ENCODE results near the gene TAOK2.

The TAOK2 gene

GRCh38 chr16:29987371-29988085 is 13.9 kb downstream of the TAOK2 start:
- DNase-seq (ENCODE audit: low read depth in 2 of 2) = no peak

GRCh38 chr16:29988346-29989075 is 14.8 kb downstream of the TAOK2 start:
- no peak for DNase-seq (ENCODE audit: low read depth in 2 of 2)

DNA sequence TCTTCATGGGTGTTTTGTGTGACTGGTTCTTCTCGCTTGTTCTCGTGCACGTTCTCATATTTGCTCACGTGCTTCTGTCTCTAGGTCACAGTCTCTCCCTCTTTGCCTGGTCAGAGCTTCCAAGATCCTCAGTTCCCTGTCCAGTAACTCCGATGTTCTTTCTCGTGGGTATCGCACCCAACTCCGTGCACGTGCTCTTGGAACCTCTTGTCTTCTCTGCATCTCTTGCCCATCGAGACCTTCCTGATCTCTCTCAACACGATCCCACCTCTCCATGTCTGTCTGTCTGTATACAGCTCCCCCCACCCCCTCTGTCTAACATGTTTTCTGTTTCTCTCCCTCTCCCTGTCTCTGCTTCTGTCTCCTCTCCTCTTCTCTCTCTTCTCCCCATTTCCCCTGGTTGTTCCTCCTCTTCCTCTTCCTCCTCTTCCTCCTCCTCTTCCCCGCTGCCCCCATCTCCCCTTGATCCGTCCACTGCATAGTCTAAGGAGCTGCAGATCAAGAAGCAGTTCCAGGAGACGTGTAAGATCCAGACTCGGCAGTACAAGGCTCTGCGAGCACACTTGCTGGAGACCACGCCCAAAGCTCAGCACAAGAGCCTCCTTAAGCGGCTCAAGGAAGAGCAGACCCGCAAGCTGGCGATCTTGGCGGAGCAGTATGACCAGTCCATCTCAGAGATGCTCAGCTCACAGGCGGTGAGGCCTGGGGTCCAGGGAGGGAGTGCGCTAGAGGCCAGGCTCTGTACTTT is 15.6 kb downstream of the TAOK2 start:
- no peak for DNase-seq (ENCODE audit: low read depth in 2 of 2)

DNA sequence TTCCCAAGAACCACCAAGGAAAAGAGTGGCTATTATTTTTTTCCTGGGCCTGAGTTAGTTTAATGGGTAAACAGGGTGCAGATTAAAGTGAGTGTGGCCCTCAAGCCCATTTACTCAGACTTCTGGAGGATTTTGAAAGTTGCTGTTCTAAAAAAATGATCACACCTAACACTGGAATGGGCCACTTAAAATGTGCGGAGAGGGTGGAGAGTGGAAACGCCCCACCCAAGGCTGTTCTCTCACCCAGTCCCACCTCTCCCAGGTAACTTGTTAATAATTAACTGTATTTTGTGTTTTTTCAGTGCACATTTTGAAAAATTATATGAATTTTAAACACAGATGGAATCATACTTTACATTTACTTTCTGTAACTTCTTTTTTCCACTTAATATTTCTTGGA is 16.4 kb downstream of the TAOK2 start:
- no peak for DNase-seq (ENCODE audit: low read depth in 2 of 2)

DNA sequence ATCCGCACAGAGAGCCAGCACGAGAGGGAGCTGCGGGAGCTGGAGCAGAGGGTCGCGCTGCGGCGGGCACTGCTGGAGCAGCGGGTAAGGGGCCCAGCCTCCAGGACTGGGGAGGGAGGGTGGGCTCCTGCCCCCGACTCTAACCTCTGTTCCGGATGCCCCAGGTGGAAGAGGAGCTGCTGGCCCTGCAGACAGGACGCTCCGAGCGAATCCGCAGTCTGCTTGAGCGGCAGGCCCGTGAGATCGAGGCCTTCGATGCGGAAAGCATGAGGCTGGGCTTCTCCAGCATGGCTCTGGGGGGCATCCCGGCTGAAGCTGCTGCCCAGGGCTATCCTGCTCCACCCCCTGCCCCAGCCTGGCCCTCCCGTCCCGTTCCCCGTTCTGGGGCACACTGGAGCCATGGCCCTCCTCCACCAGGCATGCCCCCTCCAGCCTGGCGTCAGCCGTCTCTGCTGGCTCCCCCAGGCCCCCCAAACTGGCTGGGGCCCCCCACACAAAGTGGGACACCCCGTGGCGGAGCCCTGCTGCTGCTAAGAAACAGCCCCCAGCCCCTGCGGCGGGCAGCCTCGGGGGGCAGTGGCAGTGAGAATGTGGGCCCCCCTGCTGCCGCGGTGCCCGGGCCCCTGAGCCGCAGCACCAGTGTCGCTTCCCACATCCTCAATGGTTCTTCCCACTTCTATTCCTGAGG is 17.4 kb downstream of the TAOK2 start:
- DNase-seq (ENCODE audit: low read depth in 2 of 2) = no peak

GRCh38 chr16:29991571-29991904 is 17.9 kb downstream of the TAOK2 start:
- no peak for DNase-seq (ENCODE audit: low read depth in 2 of 2)

DNA sequence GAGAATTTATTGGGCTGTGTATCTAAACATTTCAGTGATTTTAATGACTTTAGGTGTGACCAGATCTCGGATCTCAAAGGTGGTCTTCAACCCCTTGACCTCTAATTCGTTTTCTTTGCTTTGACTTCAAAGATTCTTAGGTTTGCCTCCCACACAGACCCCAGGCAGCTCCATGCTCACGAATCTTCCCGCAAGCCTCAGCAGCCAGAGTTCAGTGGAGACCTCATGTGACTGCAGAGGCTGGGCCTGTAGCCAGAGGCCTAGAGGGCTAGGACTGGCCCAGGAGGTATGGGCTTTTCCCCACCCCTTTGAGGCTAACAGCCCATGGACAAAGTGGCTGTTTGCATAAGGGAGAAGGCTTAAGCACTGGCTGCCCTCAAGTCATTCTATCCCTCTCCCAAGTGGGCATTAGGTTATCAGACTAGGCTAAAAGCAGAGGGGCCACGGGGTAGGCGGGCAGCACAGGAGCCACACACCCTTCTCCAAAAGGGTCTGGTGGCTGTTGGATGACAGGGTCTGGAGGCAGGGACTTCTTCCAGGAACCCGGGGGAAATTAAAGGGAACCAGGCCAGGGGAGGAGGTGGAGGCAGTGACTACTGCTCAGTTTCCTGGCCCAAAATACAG is 18.8 kb downstream of the TAOK2 start:
- no peak for DNase-seq (ENCODE audit: low read depth in 2 of 2)

- DNase-seq (ENCODE audit: low read depth in 2 of 2) = no peak
These were observed 19.7 kb downstream of the TAOK2 start for GRCh38 chr16:29993191-29993902.

- no peak for DNase-seq (ENCODE audit: low read depth in 2 of 2)
These were observed 20.4 kb downstream of the TAOK2 start for GRCh38 chr16:29993903-29994599.

DNA sequence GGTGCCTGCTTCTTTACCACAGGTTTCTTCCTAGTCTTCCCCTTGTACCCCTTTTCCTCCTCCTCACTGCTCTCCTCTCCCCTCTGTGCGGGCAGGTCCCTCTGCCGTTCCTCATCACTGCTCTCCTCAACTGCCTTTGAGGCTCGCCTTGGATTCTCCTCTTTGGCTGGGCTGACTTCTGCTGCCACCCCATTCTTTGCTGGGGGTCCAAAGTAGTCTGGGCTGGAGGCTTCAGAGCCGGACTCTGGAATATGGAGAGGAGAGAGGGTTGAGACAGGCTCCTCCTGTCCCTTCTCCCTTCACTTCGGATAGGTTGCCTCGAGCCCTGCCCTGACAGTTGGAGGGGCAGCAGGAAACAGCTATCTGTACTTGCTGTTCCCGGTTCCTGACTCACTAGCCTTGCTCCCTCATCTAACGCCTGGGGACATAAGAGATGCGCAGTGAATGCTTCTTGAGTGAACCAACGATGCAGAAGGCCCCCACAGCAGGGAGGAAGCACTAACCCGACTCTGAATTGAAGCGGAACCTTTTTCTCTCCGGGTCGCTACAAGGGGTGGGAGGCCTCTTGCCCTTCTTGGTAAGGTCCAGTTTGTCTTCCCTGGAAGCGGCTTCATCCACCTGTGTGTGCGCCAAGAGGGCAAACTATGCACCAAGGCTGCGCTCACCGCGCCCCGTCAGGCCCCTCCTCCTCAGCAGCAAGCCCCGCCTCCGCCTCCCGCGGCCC is 21.1 kb downstream of the TAOK2 start:
- peak in 1 of 2 experiments; percentile 74 for DNase-seq (ENCODE audit: low read depth in 2 of 2)

- DNase-seq (ENCODE audit: low read depth in 2 of 2) = peak; percentile 78 to 81
These were observed 21.7 kb downstream of the TAOK2 start, which contains the start of gene HIRIP3 for GRCh38 chr16:29995324-29995910. HIRIP3 (minus strand) TSS chr16:29995617; CDS start chr16:29995605, 12 bp downstream.

DNA sequence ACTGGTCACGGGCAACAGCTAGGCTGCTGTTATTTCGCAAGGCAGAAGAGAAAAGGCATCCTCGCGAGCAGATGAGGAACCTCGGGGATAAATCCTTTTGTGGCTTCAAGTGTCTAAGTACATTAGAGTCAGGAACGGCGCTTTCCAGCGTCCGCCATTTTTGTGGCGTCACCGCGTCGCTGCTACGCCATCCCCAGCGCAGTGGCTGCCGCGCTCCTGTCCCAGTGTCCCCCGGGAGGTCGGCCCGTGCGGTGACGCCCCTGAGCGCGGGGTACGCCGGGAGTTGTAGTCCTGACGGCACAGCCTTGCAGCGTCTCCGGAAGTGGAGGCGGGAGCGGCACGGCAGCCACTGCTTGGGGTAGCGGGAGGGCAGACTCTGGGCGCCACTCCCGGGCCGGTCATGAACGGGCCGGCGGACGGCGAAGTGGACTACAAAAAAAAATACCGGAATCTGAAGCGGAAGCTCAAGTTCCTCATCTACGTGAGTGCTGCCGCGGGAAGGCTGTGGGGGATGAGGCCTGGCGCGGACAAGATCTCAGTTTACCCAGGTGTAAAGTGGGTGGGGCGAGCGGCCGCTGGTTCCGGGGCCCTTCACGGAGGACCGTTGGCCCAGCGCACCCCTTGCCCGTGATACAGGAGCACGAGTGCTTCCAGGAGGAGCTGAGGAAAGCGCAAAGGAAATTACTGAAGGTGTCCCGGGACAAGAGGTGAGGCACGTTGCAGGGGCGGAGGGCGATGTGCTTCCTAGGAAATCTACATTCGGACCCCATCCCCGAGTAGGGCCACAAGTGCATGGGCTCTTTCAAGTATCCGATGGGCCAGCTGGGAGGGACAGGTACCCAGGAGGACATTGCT is 22.5 kb downstream of the TAOK2 start, which contains the start of gene INO80E:
TSS of gene INO80E (plus strand) at position 331 of the 855 bp plus-strand sequence. CDS start at position 401, 70 bp downstream.
- DNase-seq (ENCODE audit: low read depth in 2 of 2) = peak; percentile 99 to 100

GRCh38 chr16:29996766-29997250 is 23.1 kb downstream of the TAOK2 start:
- no peak for DNase-seq (ENCODE audit: low read depth in 2 of 2)

DNA sequence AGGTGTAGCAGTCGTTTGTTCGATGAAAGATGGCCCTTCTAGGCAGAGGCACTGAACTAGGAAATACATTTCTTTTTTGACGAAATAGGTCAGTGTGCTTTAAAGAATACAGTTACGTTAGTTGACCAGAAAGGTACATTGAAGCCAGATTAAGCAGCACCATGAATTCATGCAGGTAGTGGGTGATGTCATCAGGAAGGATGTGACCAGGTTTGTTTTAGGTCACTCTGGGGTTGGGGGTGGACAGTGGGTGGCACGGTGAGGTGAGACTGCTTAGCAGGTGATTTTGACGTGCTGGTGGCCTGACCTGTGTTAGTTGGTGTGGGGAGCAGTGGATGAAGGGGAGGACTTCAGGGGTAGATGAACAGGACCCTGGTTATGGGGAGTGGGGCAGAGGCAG is 25.9 kb downstream of the TAOK2 start:
- DNase-seq (ENCODE audit: low read depth in 2 of 2) = no peak

GRCh38 chr16:30000735-30001631 is 27.3 kb downstream of the TAOK2 start:
- no peak for DNase-seq (ENCODE audit: low read depth in 2 of 2)

DNA sequence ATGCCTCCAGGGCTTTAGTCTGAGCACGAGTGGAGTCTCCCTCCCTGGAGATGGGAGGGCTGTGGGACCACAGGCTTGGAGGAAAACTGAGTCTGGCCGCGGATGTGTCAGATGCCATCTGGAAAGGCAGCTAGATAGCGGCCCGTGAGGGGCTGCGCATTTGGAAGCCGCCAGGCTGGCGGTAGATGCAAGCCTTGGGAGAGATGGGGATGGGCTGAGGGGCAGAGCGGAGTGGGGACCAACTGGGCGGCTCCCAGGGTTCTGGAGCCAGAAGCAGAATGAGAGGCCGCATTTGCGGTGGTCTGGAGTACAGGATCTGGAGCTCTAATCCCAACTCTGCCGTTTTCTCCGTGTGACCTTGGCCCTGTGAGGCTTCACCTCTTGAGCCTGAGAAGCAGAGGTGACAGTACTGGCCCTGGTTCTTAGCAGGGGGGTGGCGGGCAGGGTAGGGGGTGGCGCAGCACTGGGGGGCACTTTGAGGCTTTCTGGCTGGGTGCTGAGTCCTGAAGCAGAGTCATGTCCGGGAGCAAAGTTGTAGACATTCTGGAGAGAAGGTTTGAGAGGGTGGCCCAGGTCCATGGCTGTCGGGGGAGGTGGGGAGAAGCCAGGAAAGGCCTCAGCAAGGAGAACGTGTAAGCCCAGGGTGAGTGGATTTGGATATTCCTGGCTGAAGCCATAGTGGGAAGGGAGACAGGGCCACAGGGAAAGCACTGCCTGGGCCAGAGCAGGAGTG is 29.1 kb downstream of the TAOK2 start:
- DNase-seq (ENCODE audit: low read depth in 2 of 2) = no peak
